Measurements from ENCODE around the gene TAF11.

DNA sequence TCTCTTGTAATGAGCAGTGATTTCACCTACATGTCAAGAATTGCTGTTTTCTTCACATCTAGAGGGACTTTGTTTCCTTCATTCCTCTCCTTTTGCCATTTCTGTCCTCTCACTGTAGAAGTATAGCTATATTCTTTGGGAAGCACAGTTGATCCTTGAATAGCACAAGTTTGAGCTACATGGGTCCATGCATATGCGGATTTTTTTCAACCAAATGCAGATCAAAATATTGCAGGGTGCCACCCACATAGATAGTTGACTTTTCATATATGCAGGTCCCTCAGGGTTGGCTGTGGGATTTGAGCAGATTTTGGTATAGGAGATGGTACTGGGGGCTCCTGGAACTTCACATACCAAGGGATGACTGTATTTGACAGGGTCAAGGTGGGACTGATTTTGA, 54.9 kb downstream of the TAF11 start:
- TF ChIP-seq POLR2A (IDR thresholded peaks at IDR 0.05), result no peak
- TF ChIP-seq, protein P1, sequence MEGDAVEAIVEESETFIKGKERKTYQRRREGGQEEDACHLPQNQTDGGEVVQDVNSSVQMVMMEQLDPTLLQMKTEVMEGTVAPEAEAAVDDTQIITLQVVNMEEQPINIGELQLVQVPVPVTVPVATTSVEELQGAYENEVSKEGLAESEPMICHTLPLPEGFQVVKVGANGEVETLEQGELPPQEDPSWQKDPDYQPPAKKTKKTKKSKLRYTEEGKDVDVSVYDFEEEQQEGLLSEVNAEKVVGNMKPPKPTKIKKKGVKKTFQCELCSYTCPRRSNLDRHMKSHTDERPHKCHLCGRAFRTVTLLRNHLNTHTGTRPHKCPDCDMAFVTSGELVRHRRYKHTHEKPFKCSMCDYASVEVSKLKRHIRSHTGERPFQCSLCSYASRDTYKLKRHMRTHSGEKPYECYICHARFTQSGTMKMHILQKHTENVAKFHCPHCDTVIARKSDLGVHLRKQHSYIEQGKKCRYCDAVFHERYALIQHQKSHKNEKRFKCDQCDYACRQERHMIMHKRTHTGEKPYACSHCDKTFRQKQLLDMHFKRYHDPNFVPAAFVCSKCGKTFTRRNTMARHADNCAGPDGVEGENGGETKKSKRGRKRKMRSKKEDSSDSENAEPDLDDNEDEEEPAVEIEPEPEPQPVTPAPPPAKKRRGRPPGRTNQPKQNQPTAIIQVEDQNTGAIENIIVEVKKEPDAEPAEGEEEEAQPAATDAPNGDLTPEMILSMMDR (IDR thresholded peaks at IDR 0.05), result no peak
